ENCODE results near the gene SESN1.
"Not testable (repeated sequence)": the region's sequence is repeated elsewhere in the genome, so short reads cannot be mapped to it uniquely, and the experiment has no call there.

Gene SESN1

DNA sequence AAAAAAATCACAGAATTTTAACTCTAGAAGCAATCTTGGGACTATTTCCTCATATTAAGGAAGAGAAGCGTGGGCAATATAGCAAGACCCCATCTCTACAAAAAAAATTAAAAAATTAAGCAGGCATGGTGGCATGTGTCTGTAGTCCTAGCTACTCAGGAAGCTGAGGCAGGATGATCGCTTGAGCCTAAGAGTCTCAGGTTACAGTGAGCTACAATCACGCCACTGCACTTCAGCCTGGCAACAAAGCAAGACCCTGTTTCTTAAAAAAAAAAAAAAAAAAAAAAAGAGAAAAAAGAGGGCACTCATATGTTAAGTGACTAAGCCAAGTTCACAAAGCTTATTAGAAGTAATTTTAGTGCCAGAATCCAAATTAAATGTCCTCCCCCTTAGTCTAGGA lies 100.8 kb downstream of the SESN1 start:
- no peak for DNase-seq

DNA sequence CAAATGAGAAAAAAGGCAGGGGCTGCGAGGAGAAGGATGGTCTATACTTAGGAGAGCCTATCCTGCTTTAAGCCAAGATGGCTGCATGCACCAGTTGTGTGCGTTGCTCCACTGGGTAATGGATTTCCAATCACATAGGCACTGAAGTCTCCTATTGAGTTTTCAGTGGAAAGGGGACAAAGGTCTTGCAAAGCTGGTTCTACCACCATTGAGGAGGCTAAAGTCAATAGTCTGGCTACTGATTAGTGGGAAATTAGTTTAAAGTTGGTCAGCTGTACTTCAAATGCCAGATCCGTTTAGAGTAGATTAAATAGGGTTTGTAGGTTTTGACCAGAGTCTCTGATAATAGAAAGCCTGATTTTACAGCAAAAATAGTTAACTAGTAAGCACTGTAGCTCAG lies 104.9 kb downstream of the SESN1 start:
- no peak for DNase-seq

DNA sequence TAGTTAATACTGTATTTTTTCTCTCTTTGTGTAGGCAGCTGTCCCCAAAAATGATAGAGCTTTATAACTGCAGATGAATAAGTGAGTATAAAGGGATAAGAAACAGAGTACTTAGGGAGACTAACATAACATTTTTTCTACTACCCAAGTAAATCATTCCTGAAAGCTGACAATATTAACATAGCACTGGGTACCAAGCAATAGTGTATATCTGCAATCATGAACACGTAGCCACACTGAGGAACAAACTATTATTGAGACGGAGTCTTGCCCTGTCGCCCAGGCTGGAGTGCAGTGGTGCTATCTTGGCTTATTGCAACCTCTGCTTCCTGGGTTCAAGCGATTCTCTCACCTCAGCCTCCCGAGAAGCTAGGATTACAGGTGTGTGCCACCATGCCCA lies 105.9 kb downstream of the SESN1 start:
- no peak for DNase-seq

DNA sequence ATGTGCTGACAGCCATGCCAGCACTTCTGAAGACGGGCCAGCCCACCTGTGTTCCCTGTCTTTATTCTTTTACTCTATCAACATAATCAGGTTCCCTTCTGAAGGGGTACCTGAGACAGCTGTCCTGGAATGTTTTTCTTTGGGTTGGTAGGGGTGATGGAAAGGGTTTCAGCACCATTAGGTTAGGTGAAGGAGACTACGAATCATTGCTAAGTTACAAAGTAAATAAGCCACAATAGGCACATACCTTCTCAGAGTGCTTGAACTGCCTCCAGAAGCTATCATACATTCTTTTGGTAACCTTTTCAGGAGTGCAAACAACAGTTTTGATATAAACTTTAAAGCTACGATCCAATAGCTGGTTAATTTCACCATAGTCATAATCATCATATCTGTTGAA lies 106.3 kb downstream of the SESN1 start:
- DNase-seq, result no peak

DNA sequence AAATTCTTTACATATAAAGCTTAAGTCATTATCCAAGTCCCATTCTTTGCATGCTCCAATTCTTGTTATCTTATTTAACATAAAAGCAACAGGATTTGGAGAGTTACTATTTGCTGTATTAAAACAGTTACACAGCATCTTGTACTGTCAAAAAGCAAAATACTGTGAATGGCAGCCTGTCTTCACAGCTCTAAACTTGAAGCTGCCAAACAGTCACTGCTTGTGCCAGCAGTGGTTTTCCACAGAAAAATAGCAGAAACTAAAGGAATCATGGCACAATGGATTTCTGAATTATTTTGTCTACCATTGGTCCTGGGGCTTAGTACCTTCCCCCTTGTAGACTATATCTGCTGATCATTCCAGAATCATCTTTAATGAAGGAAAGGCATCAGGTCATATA lies 107.5 kb downstream of the SESN1 start:
- DNase-seq, result no peak

DNA sequence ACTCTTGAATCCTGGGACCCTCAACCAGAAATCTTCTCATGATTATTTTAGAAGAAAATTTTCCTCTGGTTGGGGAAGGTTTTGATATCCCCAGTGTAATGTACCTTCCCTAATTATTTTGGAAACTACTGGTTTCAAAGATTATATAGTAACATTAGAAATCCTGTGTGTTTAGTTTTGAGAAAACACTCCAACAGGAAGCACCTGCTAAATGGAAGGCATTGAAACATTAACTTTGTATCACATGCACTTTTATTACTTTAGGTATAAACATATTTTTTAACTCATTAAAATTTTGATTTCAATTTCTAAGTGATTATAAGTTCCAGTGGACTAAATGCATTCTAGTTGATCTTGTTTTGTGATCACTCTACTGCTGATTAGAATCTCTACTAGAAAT lies 109.3 kb downstream of the SESN1 start:
- no peak for DNase-seq

DNA sequence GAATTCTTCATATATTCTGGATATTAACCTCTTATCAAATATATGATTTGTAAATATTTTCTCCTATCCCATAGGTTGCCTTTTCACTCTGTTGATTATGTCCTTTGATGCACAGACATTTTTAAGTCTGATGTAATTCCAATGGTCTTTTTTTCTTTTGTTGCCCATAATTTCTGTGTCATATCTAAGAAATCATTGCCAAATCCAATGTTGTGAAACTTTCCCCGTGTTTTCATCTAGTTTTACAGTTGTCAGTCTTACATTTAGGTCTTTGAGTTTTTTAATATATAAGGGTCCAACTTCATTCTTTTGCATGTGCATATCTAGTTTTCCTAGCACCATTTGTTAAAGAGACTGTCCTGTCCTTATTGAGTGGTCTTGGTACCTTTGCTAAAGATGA lies 111.5 kb downstream of the SESN1 start:
- no peak for DNase-seq

DNA sequence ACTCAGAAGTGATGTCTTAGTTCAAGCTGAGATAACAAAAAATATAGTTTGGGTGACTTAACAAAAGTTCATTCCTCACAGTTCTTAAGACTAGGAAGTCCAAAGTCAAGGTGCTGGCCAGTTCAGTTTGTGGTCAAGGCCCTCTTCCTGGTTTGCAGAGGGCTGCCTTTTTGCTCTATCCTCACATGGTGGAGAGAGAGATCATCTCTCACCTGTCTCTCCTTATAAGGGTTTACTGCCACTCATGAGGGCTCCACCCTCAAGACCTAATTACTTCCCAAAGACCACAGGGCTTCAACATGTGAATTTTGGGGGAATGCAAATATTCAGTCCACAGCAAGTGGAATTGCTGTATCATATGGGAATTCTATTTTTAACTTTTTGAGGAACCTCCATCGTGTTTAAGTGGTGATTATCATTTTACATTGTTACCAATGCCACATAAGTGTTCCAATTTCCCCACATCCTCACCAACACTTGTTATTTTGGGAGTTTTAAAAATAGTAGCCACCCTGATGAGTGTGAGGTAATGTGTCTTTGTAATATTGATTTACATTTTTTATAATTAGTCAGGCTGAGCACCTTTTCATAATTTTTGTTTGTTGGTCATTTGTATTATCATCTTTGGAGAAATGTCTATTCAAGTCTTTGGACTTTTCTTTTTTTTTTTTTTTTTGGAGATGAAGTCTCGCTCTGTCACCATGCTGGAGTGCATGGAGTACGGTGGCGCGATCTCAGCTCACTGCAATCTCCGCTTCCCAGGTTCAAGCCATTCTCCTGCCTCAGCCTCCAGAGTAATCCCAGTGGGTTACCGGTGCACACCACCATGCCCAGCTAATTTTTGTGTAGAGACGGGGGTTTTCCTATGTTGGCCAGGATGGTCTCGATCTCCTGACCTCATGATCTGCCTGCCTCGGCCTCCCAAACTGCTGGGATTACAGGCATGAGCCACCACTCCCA lies 112.2 kb downstream of the SESN1 start:
- no peak for DNase-seq

DNA sequence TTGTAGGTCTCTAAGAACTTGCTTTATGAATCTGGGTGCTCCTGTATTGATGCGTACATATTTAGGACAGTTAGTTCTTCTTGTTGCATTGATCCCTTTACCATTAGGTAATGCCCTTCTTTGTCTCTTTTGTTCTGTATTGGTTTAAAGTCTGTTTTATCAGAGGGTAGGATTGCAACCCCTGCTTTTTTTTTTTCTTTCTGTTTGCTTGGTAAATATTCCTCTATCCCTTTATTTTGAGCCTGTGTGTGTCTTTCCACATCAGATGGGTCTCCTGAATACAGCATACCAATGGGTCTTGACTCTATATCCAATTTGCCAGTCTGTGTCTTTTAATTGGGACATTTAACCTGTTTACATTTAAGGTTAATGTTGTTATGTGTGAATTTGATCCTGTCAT lies 116.0 kb downstream of the SESN1 start:
- not testable (repeated sequence) for DNase-seq

DNA sequence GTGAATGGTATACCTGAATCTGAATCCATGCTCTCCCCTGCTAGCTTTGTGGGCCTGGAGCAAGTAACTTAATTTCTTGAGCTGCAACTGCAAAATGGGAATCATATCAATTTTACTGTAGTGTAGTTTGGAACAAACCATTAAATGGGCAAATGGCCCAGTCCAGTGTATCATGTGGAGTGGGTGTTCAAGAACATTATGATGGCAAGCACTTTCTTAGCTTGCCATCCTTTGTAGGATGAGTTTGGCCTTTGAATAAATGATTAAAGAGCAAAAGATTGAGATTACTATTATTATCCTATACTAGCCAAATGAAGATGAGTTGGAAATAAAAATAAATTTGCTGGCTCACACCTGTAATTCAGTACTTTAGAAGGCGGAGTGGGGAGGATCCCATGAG lies 120.4 kb downstream of the SESN1 start:
- no peak for DNase-seq

DNA sequence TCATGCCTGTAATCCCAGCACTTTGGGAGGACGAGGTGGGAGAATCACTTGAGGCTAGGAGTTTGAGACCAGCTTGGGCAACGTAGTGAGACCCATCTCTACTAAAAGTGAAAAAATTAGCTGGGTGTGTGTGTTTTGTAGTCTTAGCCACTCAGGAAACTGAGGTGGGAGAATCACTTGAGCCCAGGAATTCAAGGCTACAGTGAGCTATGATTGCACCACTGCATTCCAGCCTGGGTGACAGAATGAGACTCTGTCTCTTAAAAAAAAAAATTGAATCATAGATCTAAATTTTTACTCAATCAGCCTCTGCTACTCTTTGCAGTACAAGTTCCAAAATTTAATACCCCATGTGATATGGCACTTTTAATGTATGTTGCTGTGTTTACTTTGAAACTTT lies 124.9 kb downstream of the SESN1 start:
- DNase-seq, result no peak

DNA sequence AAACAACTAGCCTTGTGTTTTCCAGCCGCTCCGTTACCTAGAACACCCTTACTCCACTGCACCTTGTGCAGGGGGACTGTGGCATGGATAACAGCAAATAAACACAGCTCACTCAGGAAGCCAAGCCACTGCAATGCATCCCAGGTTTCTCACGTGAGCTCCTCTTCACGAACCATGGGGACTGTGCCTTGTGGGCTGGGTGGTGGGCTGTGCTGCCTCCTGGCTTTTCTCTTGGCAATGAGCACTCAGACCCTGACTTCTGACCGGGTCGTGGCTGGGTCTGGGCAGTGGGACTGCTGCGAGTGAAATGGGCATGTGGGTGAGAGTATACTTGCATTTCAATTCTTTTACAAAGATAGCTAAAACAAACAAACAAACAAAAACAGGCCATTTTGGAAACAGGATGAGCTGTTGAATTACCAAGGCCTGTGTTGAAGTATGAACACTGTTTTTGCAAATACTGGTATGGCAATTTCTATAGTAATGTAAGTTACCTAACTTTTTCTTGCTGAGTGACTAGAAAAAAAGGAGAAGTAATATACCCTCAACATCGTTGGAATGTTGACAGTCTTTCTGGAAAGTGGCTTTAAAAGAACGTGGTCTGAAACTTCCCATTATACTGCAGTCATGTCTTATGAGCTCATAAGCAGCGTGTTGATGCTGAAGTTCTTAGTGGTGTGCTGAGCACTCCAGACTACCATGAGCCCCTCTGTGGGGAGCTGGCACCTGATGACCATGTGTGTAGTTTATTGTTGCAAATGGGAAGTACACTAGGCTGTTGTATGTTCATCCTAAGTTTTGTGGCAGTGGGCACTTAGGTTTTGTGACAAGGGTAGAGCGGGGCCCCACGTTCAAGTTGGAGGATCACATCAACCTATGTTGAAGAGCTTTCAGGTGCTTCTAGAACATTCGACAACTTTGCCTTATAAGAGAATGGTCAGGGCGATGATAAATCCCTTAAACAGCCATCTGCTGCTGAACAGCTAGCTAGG lies 126.0 kb downstream of the SESN1 start:
- no peak for DNase-seq

DNA sequence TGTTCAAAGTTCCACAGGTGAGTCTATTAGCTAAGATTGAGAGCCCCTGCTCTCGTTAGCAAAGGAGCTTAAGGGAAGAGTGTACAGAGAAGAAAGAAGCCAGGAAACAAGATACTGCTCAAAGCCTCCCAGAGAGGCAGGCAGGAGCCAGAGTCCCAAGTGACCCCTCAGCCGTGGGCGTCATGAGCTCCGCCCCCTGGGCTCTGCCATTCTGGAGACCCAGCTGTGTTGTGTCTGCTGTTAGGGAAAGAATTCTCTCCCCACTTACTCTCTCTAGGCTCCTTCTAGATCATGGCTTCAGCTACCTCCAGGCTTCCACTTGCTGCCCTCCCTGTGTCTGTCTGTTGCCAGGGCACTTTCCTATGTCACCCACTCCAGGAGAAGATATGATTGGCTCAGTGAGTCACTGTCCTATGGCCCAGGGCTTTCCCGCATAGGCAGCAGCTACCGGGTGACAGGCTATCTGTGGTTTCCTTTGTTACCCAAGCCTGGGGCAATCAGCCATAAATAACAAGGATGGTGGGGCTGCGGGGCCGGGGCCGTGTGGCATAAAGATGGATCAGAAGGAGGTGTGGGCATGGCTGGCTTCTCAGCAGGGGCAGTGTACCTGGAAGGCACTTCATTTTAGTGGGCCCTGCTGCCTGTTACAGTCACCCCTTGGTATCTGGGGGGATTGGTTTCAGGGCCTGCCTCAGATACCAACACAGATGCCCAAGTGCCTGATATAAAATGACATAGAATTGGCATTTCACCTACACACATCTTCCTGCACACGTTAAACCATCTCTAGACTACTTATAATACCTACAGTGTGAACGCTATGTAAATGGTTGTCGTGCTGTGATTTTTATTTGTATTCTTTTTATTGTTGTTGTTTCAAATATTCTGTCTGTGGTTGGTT lies 127.5 kb downstream of the SESN1 start:
- peak; percentile 15 for DNase-seq

DNA sequence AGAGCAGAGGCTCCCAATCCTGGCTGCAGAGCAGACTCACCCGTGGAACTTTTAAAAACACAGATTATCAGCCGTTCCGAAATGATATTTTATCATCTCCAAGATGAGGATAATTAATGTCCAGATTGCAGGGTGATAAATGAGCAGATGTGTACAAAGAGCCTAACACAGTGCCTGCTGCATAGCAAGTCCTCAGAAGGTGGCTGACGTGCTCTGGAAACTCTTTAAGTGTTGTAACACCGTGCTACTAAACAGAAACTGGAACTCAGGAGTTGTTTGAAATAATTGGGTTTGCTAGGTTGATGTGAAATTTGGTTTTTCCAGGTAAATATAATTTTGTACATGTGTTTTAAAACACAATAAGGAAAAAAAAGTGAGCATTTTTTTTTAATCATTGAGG lies 128.4 kb downstream of the SESN1 start:
- DNase-seq, result no peak

DNA sequence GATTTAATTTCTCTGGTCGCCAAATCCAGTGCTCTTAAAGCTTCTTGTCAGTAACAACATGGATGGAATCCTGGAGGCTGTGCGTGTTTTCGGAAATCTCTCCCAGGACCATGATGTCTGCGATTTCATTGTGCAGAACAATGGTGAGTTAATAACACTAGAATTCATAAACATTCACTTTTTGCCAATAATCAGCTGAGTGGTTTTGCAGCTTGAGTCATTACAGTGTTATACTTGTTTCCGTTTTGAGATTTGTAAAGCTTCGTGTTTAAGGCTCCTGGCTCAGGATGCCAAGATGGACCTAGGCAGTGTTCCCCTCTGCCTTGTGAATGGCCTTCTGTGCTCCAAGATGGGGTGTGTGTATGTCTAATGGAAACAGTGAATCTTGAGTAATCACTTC lies 132.7 kb downstream of the SESN1 start:
- no peak for DNase-seq

DNA sequence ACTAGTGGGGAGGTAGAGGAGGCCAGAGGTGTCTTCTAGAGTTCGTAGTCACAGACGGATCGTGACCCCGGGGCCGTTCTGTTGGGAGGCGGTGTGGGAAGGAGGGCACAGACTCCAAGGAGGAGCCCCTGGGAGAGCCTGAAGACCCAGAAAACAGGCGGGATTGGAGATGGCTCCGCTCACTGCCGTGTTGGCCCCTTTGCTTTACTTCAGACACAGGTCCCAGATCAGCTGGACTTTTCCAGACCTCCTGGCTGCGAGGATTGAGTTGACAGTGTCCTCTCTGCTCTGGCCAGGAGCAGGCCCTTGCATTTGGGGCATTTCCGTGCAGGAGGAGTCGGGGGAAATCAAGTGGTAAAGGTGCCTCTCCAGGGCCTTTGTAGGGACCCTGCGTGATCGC lies 133.6 kb downstream of the SESN1 start:
- DNase-seq, result no peak

DNA sequence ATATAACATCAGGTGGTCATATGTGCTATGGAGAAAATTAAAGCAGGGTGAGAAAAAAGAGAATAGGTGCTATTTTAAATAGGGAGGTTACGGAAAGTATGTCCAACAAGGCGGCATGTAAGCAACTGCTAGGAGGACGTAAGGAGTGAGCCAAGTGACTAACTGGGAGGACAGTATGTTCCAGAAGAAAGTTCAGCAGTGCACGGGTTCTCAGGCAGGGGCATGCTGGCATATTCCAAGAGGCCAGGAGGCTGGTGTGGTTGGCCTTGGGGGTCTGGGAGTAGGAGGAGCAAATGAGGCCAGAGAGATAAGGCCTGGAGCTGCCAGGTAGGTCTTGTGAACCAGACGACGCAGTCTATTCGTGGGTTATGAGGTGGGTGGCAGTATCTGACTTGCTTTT lies 134.0 kb downstream of the SESN1 start:
- DNase-seq, result no peak

DNA sequence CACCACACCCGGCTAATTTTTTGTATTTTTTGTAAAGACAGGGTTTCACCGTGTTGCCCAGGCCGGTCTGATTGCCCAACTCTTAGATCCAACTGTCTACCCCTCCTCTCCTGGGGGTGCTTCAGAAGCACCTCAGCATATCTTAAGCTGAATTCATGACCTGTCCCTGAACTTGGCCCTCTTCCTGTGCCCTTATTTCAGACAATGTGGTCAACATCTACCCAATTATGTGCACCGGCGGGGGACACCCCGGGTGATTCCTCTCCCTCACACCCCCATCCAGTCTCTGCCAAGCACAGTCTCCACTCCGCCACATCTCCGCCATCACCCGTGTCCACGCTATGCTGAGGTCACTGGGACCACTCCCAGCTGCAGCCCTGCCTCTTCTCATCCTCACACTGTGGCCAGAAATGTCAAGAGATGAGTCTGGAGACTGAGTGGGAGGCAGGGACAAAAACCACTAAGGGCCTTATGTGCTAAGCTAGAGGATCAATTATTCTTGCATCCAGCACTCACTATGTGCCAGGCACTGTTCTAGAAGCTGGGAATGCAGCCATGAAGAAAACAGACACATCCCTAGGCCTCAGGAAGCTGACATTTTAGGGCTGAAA lies 134.6 kb downstream of the SESN1 start:
- no peak for DNase-seq

DNA sequence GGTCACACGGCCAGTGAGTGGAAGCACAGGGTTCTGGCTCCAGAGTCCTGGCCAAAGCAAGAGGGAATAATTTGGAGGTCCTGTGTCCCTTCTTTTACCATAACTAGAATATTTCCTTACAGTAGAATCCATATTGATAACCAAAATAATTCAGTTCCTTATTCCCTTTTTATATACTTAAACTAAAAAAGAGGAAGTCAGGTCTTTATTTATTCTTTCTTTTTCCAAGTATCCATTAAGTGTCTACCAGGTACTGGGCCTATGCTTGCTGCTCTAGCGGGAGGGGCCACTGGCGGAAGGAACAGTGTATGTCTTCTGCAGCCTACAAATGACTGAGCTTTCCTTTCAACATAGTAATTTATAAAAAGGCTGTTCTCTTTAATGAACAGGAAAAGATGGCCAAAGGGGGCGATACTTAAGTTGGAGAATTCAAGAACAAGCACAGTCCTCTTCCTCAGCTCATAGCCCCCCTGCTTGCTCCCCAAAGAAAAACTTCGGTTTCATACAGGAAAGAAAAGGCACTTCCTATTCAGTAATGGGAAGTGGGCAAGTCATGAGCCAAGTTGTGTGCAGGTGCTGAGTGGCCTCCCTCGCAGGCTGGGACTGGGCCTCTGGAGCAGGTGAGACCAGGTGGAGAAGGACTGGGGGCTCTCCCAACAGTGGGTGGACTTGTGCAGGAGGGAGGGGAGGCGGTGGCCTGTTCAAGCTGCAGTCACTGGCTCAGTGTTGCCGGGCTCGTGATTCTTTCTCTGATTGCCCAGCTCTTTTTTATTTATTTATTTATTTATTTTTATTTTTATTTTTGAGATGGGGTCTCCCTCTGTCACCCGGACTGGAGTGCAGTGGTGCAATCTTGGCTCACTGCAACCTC lies 135.5 kb downstream of the SESN1 start:
- no peak for DNase-seq

DNA sequence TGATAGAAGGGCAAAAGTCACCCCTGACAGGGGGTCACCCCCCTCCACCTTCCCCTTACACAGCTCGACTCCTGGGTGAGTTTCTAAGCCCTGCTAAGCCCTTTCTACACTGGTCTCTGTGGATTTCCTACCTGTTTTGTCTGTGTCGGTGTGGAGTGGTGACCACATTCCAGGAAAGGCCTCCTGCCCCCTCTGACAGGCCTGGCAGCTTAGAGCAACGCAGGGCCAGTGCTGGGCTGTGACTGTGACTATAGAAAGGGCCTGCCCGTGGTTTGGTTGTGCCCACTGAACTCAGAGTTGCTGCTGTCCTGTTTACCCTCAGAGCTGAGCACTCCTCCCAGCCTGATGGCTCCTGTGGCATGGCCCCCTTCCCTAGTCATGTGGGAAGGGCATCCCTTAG lies 137.4 kb downstream of the SESN1 start:
- no peak for DNase-seq

DNA sequence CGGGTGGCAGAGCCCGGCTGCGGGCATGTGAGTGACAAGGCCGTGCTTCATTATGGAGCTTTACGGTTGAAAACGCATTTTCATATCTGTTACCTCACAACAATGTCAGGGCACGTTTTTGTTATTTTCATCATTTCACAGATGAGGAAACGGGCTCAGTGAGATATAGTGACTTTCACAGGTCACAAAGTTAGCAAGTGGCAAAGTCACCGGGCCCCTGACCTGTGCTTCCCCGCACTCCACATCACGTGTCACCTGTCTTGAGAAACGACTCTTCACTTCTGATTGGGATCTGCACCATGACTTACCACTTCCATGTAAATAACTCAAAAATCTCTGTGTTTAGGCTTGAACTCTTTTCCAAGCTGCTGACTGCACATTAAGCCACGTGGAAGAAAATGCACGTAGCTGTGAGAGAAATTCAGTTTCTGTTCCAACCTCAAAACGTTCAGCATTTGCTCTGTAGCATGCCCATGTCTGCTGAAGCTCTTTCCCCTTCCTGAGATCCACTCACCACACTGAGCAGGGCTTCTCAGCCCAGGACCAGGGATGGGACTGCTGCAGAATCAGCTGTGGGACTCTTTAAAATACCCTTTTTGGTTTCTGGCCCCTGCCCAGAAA lies 139.2 kb downstream of the SESN1 start:
- no peak for DNase-seq
